NCI-H146 (cell line): ENCODE data around the gene CELA2B.
A peak's percentile ranks its signal among the peaks of the same experiment; 100 is the strongest.

Source experiments
- DNase-seq: peaks from one replicate; lab custom pipeline; 2025; lab: John Stamatoyannopoulos, UW

Gene CELA2B

DNA sequence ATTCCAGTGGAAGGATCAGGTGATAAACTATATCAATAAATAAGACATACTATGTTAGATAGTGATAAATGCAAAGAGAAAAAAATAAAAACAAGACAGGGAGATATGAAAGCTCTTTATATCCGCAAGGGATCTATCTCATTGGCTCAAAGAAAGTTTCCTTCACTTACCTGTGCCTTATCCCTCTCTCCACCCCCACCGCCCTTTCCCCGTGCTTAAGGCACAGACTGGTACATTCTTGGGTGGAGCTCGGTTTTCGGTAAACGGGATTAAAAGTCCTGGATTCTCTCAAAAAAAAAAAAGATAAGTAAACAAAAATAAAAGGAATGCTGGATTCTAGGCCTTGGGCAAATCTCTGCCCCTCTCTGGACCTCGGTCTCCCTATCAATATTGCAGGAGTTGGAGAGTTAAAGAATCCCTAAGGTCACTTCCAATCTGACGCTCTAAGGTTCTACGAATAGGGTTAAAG lies 50.2 kb downstream of the CELA2B start:
- peak; percentile 23 for DNase-seq

DNA sequence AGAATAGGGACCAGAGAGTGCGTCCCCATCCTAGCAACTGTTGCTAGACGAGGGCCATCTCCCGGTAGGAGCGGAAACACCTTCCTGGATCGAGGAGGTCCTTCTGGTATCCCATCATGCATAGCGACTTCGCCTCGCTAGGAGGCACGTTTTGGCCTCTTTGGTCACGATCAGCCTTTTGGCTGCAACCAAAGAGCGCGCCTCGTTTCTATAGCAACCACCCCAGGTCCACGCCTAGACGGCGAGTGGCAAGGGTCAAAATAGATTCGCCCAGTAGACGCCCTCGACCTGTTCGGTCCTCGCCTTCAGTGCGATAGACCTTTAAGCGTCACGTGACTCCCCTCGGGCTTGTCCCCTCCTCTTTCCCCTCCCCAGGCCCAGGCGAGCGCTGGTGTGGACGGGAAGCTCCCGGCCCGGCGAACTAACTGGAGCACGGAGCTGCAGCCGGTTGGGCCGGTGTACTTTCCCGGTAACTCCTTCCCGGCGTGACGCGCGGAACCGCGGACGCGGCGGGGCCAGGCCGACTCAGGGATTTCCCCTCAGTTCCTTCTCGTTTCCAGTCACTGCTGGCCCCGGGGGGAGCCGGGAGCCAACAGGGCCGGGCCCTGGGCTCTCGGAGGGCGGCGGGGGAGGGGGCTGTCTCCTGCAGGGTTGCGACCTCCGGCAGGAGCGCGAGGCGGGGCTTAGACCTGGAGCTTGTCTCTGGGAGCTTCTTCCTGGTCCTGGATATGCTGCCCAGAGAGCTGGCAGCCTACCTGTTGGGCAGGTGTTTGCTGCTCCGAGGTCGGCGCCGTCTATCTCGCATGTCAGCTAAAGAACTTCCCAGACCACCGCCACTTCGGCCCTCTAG lies 50.8 kb downstream of the CELA2B start, which contains the start of gene DNAJC16:
Gene DNAJC16 (plus strand): TSS at position 359 of the 850 bp plus-strand sequence. CDS start 2,258 bp downstream, outside the sequence.
- peak; percentile 99 for DNase-seq

DNA sequence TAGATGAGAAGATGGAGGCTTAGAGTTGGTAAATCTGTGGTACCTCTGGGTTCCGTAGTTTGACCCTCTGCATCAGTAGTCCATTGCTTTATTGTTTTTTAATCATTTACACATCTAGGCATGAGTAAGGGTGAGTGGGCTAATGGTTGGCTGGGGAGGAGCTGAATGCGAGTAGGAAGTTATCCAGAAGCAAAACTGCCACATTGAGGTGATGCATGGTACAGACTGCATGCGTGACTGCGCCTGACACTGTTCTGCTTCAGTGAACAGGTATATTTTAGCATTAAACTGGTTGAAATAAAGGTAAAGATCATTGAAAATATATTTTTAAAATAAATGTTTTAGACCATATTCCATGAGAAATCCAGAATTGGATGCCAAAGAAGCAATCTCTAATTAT lies 55.1 kb downstream of the CELA2B start:
- DNase-seq = no peak

DNA sequence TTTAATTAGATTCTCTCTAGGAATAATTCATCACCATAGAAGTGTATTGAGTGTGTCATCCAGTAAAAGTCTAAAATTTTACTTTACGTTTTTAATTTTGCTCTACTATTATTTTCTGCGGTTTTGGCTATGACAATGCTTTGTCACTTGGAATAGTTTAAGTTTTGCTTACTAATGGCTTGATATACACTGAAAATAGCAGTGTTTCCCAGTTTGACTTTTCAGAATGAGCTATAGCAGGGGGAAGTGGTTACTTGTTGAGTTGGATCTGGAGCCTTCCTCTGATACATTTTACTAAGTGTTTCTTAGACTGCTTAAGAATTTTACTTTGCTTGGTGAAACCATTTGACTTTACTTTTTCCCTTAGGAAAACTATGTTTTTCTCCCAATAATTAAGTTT lies 55.8 kb downstream of the CELA2B start:
- DNase-seq = no peak

DNA sequence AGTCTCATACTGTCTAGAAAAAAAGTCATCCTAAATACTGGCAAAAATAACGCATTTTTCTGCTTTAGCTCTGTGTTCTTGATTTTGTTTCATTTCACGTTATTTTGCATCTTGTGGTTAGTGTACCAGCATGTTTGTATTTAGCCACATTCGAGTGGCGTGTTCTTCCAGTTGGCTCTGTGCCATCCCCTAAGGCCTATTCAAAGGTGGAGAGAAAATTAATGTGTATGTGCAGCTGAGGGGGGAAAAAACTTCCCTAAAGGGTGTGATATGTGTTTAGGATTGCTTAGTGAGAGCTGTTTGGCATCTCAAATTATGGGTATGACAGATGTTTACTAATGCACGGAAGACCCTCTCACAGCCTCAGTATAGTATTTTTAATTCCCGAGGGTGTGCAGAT lies 62.9 kb downstream of the CELA2B start:
- peak; percentile 11 for DNase-seq

DNA sequence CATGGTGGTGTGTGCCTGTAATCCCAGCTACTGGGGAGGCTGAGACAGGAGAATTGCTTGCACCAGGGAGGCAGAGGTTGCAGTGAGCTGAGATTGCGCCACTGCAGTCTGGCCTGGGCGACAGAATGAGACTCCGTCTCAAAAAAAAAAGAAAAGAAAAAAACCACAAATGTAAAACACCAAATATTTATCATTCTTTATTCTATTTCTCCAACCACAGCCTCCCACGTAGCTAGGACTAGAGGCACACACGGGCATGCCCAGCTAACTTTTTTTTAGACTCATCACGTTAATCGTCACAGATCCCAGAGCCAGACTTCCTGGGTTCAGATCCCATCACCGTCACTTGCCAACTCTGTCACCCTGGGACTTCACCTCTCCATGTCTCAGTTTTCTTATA lies 64.3 kb downstream of the CELA2B start:
- DNase-seq = no peak
